HepG2 (cell line): Measurements from ENCODE around the gene PCDH17. TPM values are rescaled to one million over a fixed set of nuclear protein-coding genes. Genes with fewer than 3 reads are reported as not detected.

ENCODE experiments used
- ATAC-seq: fragments of 200-7000 bp; cut with Tn5 transposase; 3 replicates; pipeline ENCODE4 v1.9.1; 2020; ENCODE audit warnings: mild to moderate bottlenecking, moderate library complexity
- BruUV-seq: library from RNA; stranded (reverse); fragments of 400-500 nt; replicated peaks from 2 replicates; lab custom pipeline; 2021; lab: Mats Ljungman, UMichigan
- CTCF ChIA-PET: fragments of 300-600 bp; formaldehyde crosslinking; extraction: SDS; loops from one replicate; lab custom pipeline; 2021; ENCODE audit warnings: low total read pairs, inconsistent platforms, low intra/inter-chr PET ratio; lab: Yijun Ruan, JAX
- POLR2A ChIA-PET: fragments of 350-600 bp; sonication (Branson Sonifier 250); formaldehyde crosslinking; loops from one replicate; lab custom pipeline; 2020; ENCODE audit warnings: antibody characterized with exemption, inconsistent platforms; lab: Yijun Ruan, JAX
- DNase-seq: peaks from one replicate; pipeline ENCODE4 v3.0.0-alpha.2; 2015; ENCODE audit warnings: low spot score
- FAIRE-seq: peaks from 3 replicates; lab custom pipeline; 2011; peaks lifted over from hg19 to GRCh38; lab: Jason Lieb, UNC
- H2AFZ ChIP-seq: one replicate; pipeline ENCODE4 v1.6.1; 2011; ENCODE audit warnings: low read length, inconsistent platforms
- H3K27ac ChIP-seq: fragments of 300-600 bp; 3 replicates; pipeline ENCODE4 v1.8.0; 2011; ENCODE audit warnings: mixed run types, mild to moderate bottlenecking, mixed read lengths, low read length, inconsistent platforms; ENCODE audit not compliant: insufficient read depth; ENCODE audit errors: extremely low read length
- H3K27me3 ChIP-seq, 2 experiments: fragments of 200-600 bp in 1 of 2; 2 replicates in 1 of 2; 3 replicates in 1 of 2; pipeline versions ENCODE4 v1.6.0 to v1.8.0; 2011; ENCODE audit warnings: low read length in 2 of 2, mild to moderate bottlenecking in 2 of 2, moderate library complexity in 2 of 2, inconsistent platforms in 1 of 2; ENCODE audit not compliant: insufficient read depth in 2 of 2, control insufficient read depth in 1 of 2
- H3K36me3 ChIP-seq, 2 experiments: fragments of 200-600 bp in 1 of 2; replicated peaks in 1 of 2; 2 replicates in 1 of 2; 3 replicates in 1 of 2; pipeline versions ENCODE4 v1.5.1 to v1.8.0; 2011; ENCODE audit warnings: low read length in 2 of 2, inconsistent platforms in 1 of 2; ENCODE audit not compliant: insufficient read depth in 2 of 2, control insufficient read depth in 1 of 2
- H3K4me1 ChIP-seq: 2 replicates; pipeline ENCODE4 v1.5.1; 2012; ENCODE audit warnings: low read length, inconsistent platforms; ENCODE audit not compliant: insufficient read depth
- H3K4me2 ChIP-seq: 2 replicates; pipeline ENCODE4 v1.6.0; 2011; ENCODE audit warnings: low read depth, low read length, inconsistent platforms
- H3K4me3 ChIP-seq, 3 experiments: fragments of 200-600 bp in 1 of 3; sonication (generic), shearing (Covaris generic) in 1 of 3; replicated peaks in 1 of 3; 2 replicates each; pipeline ENCODE4 v1.5.1; 2011 to 2016; ENCODE audit warnings: low read length in 3 of 3, inconsistent platforms in 2 of 3, low read depth in 2 of 3, mild to moderate bottlenecking in 2 of 3, control low read depth in 1 of 3, mixed read lengths in 1 of 3; ENCODE audit not compliant: insufficient read depth in 1 of 3
- H3K79me2 ChIP-seq: one replicate; pipeline ENCODE4 v1.6.1; 2011; ENCODE audit warnings: low read length, inconsistent platforms; ENCODE audit not compliant: insufficient read depth
- H3K9ac ChIP-seq: 2 replicates; pipeline ENCODE4 v1.6.0; 2011; ENCODE audit warnings: mild to moderate bottlenecking, low read depth, low read length, inconsistent platforms; ENCODE audit not compliant: insufficient read depth
- H3K9me3 ChIP-seq: 2 replicates; pipeline ENCODE4 v1.5.1; 2012; ENCODE audit warnings: mild to moderate bottlenecking, low read length
- H4K20me1 ChIP-seq: 2 replicates; pipeline ENCODE4 v1.6.0; 2011; ENCODE audit warnings: inconsistent platforms, mild to moderate bottlenecking, low read length, moderate library complexity; ENCODE audit not compliant: insufficient read depth
- EZH2 ChIP-seq: conservative IDR thresholded peaks from 2 replicates; pipeline ENCODE4 v1.6.1; 2012; ENCODE audit warnings: mild to moderate bottlenecking, low read depth, low read length, moderate library complexity
- GABPA ChIP-seq, 2 experiments: IDR thresholded peaks; 2 replicates each; pipeline ENCODE4 v1.6.1; 2011 to 2016; ENCODE audit warnings: low read depth in 2 of 2, low read length in 1 of 2, missing biosample characterization in 1 of 2, missing genetic modification characterization in 1 of 2
- KDM1A ChIP-seq: IDR thresholded peaks from 2 replicates; pipeline ENCODE4 v1.6.1; 2016; ENCODE audit warnings: missing compliant biosample characterization
- RORA ChIP-seq: sonication (generic); formaldehyde crosslinking; IDR thresholded peaks from 2 replicates; pipeline ENCODE4 v1.5.0; 2020; ENCODE audit warnings: mild to moderate bottlenecking, missing genetic modification reagents, moderate library complexity
- SP1 ChIP-seq, 2 experiments: fragments of 450-650 bp in 1 of 2; sonication (generic) in 1 of 2; formaldehyde crosslinking in 1 of 2; IDR thresholded peaks; 2 replicates each; pipeline versions ENCODE4 v1.4.0 to v1.6.1; 2016 to 2020; ENCODE audit warnings: missing genetic modification reagents in 1 of 2
- STAT5B ChIP-seq: sonication (generic); formaldehyde crosslinking; IDR thresholded peaks from 2 replicates; pipeline ENCODE4 v1.4.0; 2020; ENCODE audit warnings: missing genetic modification reagents
- TP53 ChIP-seq: sonication (generic); formaldehyde crosslinking; conservative IDR thresholded peaks from 2 replicates; pipeline ENCODE4 v1.4.0; 2020; ENCODE audit warnings: missing genetic modification reagents
- ZNF121 ChIP-seq: sonication (generic); formaldehyde crosslinking; IDR thresholded peaks from 2 replicates; pipeline ENCODE4 v1.5.0; 2020; ENCODE audit warnings: mild to moderate bottlenecking, missing genetic modification reagents
- ZNF124 ChIP-seq: sonication (generic); formaldehyde crosslinking; IDR thresholded peaks from 2 replicates; pipeline ENCODE4 v1.4.0; 2020; ENCODE audit warnings: missing genetic modification reagents
- ZNF317 ChIP-seq: sonication (generic); formaldehyde crosslinking; IDR thresholded peaks from 2 replicates; pipeline ENCODE4 v1.5.0; 2020; ENCODE audit warnings: mild to moderate bottlenecking, missing genetic modification reagents
- ZNF44 ChIP-seq: sonication (generic); formaldehyde crosslinking; IDR thresholded peaks from 2 replicates; pipeline ENCODE4 v1.5.1; 2020; ENCODE audit warnings: mild to moderate bottlenecking, missing genetic modification reagents
- ZNF652 ChIP-seq: IDR thresholded peaks from 2 replicates; pipeline ENCODE4 v1.6.1; 2016; ENCODE audit warnings: low read depth, borderline replicate concordance
- WGBS: methylation state at CpG from one replicate; pipeline ENCODE4 v1.1.6; 2017; ENCODE audit warnings: low lambda C conversion rate; 5-methylcytosine and 5-hydroxymethylcytosine counted together
- in situ Hi-C: cut with HindIII; loops from 2 replicates; pipeline ENCODE4 v1.10.0; 2017; ENCODE audit warnings: low pct_unique_long_range_greater_than_20kb; ENCODE audit not compliant: extremely low pct_ligation_motif_present
- intact Hi-C: fragments of 100-400 bp; cut with micrococcal nuclease; formaldehyde crosslinking; loops from one replicate; pipeline ENCODE4 v1.10.0; 2022; ENCODE audit not compliant: unreplicated experiment
- polyA plus RNA-seq, 8 experiments: library from polyadenylated mRNA; depleted of rRNA in 3 of 8; stranded (reverse) in 7 of 8; unstranded in 1 of 8; fragments of >200 nt; fragmentation: Illumina TruSeq in 4 of 8; extraction: Trizol in 4 of 8; gene quantifications; 2 replicates each; pipeline versions ENCODE4 v1.2.1 to v1.2.3, GENCODE V29; 2011 to 2016; ENCODE audit warnings: low read depth in 4 of 8, missing spikeins in 1 of 8, mixed read lengths in 1 of 8; ENCODE audit not compliant: insufficient read depth in 1 of 8
- total RNA-seq, 5 experiments: library from RNA; depleted of rRNA; stranded (reverse); fragments of >200 nt; fragmentation: Illumina TruSeq; extraction: Trizol; gene quantifications; 2 replicates each; pipeline ENCODE4 v1.2.3, GENCODE V29; 2016; ENCODE audit warnings: low read depth in 1 of 5
- TF ChIP-seq, protein P1 (sequence below): sonication (generic); formaldehyde crosslinking; IDR thresholded peaks from 2 replicates; pipeline ENCODE4 v1.5.0; 2020; ENCODE audit warnings: mild to moderate bottlenecking, missing genetic modification reagents
- TF ChIP-seq, protein P2 (sequence below): sonication (generic); formaldehyde crosslinking; IDR thresholded peaks from one replicate; pipeline ENCODE4 v1.5.1; 2020; ENCODE audit warnings: mild to moderate bottlenecking, missing genetic modification reagents; ENCODE audit errors: not compliant biosample characterization
- TF ChIP-seq, protein P3 (sequence below): sonication (generic); formaldehyde crosslinking; IDR thresholded peaks from 2 replicates; pipeline ENCODE4 v1.4.0; 2020; ENCODE audit warnings: mild to moderate bottlenecking, missing genetic modification reagents

Gene PCDH17
- total and polyA plus RNA-seq, 2 of the 13 experiments (the other 11 are each of a cell fraction or from before 2014, with no cell fraction given): not detected

DNA sequence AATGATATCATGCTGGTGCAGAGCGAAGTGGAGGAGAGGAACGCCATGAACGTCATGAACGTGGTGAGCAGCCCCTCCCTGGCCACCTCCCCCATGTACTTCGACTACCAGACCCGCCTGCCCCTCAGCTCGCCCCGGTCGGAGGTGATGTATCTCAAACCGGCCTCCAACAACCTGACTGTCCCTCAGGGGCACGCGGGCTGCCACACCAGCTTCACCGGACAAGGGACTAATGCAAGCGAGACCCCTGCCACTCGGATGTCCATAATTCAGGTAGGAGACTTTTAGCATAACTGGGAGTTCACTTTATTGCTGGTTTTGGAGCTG, 3.3 kb downstream of the PCDH17 start:
- H3K79me2 ChIP-seq: no peaks in the 10 kb centered on the region
- ChIA-PET POLR2A (no interaction called here), CTCF (no interaction called here)
- no peak overlapping the region for H3K27ac ChIP-seq
- BruUV-seq: no TSS peak
- no peaks in the 10 kb centered on the region for H4K20me1 ChIP-seq
- no peak for FAIRE-seq
- no peak for ATAC-seq
- H3K4me3 ChIP-seq: no peak overlapping the region
- no peak overlapping the region for H2AFZ ChIP-seq
- H3K36me3 ChIP-seq: no peaks in the 10 kb centered on the region
- H3K27me3 ChIP-seq: peaks cover 0 to 6% of the 10 kb centered on the region in 2 experiments; a peak in 2 of 5 replicates
- DNase-seq: no peak
- H3K9me3 ChIP-seq: peaks cover 13% of the 10 kb centered on the region
- WGBS: 32% methylated on average over 15 of the region's 15 CpGs
- no peak overlapping the region for H3K4me2 ChIP-seq
- no peaks in the 10 kb centered on the region for H3K4me1 ChIP-seq
- no peak overlapping the region for H3K9ac ChIP-seq
- in situ Hi-C loops: loop anchor here (10.0 kb wide), 1 partner anchor 1320 kb away; no protein-coding TSS in a partner anchor
- intact Hi-C loops: no loop called here
- TF ChIP-seq ZNF121 (CRISPR knock-in tag): no peak
- TF ChIP-seq, protein P1, sequence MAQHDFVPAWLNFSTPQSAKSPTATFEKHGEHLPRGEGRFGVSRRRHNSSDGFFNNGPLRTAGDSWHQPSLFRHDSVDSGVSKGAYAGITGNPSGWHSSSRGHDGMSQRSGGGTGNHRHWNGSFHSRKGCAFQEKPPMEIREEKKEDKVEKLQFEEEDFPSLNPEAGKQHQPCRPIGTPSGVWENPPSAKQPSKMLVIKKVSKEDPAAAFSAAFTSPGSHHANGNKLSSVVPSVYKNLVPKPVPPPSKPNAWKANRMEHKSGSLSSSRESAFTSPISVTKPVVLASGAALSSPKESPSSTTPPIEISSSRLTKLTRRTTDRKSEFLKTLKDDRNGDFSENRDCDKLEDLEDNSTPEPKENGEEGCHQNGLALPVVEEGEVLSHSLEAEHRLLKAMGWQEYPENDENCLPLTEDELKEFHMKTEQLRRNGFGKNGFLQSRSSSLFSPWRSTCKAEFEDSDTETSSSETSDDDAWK (CRISPR knock-in tag): no peak
- TF ChIP-seq, protein P2, sequence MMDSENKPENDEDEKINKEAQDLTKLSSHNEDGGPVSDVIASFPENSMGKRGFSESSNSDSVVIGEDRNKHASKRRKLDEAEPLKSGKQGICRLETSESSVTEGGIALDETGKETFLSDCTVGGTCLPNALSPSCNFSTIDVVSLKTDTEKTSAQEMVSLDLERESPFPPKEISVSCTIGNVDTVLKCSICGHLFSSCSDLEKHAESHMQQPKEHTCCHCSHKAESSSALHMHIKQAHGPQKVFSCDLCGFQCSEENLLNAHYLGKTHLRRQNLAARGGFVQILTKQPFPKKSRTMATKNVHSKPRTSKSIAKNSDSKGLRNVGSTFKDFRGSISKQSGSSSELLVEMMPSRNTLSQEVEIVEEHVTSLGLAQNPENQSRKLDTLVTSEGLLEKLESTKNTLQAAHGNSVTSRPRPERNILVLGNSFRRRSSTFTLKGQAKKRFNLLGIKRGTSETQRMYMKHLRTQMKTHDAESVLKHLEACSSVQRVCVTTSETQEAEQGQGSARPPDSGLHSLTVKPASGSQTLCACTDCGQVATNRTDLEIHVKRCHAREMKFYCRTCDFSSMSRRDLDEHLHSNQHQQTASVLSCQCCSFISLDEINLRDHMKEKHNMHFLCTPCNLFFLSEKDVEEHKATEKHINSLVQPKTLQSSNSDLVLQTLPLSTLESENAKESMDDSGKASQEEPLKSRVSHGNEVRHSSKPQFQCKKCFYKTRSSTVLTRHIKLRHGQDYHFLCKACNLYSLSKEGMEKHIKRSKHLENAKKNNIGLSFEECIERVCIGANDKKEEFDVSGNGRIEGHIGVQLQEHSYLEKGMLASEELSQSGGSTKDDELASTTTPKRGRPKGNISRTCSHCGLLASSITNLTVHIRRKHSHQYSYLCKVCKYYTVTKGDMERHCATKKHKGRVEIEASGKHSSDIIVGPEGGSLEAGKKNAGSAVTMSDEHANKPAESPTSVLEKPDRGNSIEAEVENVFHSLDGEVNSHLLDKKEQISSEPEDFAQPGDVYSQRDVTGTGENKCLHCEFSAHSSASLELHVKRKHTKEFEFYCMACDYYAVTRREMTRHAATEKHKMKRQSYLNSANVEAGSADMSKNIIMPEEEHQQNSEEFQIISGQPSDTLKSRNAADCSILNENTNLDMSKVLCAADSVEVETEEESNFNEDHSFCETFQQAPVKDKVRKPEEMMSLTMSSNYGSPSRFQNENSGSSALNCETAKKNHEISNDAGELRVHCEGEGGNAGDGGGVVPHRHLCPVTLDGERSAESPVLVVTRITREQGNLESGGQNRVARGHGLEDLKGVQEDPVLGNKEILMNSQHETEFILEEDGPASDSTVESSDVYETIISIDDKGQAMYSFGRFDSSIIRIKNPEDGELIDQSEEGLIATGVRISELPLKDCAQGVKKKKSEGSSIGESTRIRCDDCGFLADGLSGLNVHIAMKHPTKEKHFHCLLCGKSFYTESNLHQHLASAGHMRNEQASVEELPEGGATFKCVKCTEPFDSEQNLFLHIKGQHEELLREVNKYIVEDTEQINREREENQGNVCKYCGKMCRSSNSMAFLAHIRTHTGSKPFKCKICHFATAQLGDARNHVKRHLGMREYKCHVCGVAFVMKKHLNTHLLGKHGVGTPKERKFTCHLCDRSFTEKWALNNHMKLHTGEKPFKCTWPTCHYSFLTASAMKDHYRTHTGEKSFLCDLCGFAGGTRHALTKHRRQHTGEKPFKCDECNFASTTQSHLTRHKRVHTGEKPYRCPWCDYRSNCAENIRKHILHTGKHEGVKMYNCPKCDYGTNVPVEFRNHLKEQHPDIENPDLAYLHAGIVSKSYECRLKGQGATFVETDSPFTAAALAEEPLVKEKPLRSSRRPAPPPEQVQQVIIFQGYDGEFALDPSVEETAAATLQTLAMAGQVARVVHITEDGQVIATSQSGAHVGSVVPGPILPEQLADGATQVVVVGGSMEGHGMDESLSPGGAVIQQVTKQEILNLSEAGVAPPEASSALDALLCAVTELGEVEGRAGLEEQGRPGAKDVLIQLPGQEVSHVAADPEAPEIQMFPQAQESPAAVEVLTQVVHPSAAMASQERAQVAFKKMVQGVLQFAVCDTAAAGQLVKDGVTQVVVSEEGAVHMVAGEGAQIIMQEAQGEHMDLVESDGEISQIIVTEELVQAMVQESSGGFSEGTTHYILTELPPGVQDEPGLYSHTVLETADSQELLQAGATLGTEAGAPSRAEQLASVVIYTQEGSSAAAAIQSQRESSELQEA (CRISPR knock-in tag): no peak
- no peak for TF ChIP-seq SP1 (IDR thresholded peaks at IDR 0.05)
- TF ChIP-seq SP1 (CRISPR knock-in tag; IDR thresholded peaks at IDR 0.05): no peak
- no peak for TF ChIP-seq ZNF124 (CRISPR knock-in tag)
- TF ChIP-seq RORA (CRISPR knock-in tag): no peak
- no peak for TF ChIP-seq ZNF44 (CRISPR knock-in tag)
- TF ChIP-seq ZNF317: no peak
- TF ChIP-seq, protein P3, sequence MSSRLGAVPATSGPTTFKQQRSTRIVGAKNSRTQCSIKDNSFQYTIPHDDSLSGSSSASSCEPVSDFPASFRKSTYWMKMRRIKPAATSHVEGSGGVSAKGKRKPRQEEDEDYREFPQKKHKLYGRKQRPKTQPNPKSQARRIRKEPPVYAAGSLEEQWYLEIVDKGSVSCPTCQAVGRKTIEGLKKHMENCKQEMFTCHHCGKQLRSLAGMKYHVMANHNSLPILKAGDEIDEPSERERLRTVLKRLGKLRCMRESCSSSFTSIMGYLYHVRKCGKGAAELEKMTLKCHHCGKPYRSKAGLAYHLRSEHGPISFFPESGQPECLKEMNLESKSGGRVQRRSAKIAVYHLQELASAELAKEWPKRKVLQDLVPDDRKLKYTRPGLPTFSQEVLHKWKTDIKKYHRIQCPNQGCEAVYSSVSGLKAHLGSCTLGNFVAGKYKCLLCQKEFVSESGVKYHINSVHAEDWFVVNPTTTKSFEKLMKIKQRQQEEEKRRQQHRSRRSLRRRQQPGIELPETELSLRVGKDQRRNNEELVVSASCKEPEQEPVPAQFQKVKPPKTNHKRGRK (CRISPR knock-in tag): no peak
- TF ChIP-seq GABPA (IDR thresholded peaks at IDR 0.05; ENCODE audit: low read depth, low read length): no peak
- no peak for TF ChIP-seq GABPA (CRISPR knock-in tag; IDR thresholded peaks at IDR 0.05; ENCODE audit: low read depth)
- no peak for TF ChIP-seq KDM1A
- no peak for TF ChIP-seq STAT5B (CRISPR knock-in tag)
- TF ChIP-seq EZH2: no peak
- TF ChIP-seq TP53 (CRISPR knock-in tag): no peak
- no peak for TF ChIP-seq ZNF652 (CRISPR knock-in tag)
